AG08395 (cell line): Measurements from ENCODE around the gene CNNM4.

Source experiments
- DNase-seq: peaks from one replicate; pipeline ENCODE4 v3.0.0; 2012; ENCODE audit warnings: mixed read lengths, low spot score

The CNNM4 gene

GRCh38 chr2:96760036-96760985 lies at the start of gene CNNM4:
TSS of gene CNNM4 (plus strand) at chr2:96760902. CDS start at chr2:96761000, 98 bp downstream.
- DNase-seq = peak; percentile 96

GRCh38 chr2:96710985-96711384 lies 49.7 kb upstream of the CNNM4 start:
- no peak for DNase-seq

- no peak for DNase-seq
Measured at GRCh38 chr2:96715658-96716057, 45.0 kb upstream of the CNNM4 start.

GRCh38 chr2:96716388-96716787 lies 44.3 kb upstream of the CNNM4 start:
- no peak for DNase-seq

GRCh38 chr2:96726131-96726530 lies 34.6 kb upstream of the CNNM4 start:
- no peak for DNase-seq

- DNase-seq = no peak
Measured at GRCh38 chr2:96727431-96727830, 33.3 kb upstream of the CNNM4 start.

GRCh38 chr2:96729748-96730147 lies 31.0 kb upstream of the CNNM4 start:
- no peak for DNase-seq

GRCh38 chr2:96730212-96730611 lies 30.5 kb upstream of the CNNM4 start:
- DNase-seq = no peak

- DNase-seq = no peak
Measured at GRCh38 chr2:96733931-96734330, 26.8 kb upstream of the CNNM4 start.

- DNase-seq = no peak
Measured at GRCh38 chr2:96734880-96735583, 25.7 kb upstream of the CNNM4 start.

- no peak for DNase-seq
Measured at GRCh38 chr2:96737251-96737650, 23.5 kb upstream of the CNNM4 start.

GRCh38 chr2:96737831-96738230 lies 22.9 kb upstream of the CNNM4 start:
- no peak for DNase-seq

GRCh38 chr2:96739076-96739632 lies 21.5 kb upstream of the CNNM4 start:
- DNase-seq = no peak

GRCh38 chr2:96739633-96740428 lies 20.9 kb upstream of the CNNM4 start, which contains the start of gene LMAN2L:
TSS of gene LMAN2L (minus strand) at chr2:96740064. CDS start at chr2:96740040, 24 bp downstream.
- DNase-seq = peak; percentile 98

- DNase-seq = no peak
Measured at GRCh38 chr2:96747061-96747617, 13.6 kb upstream of the CNNM4 start.

- DNase-seq = no peak
Measured at GRCh38 chr2:96751800-96752199, 8.9 kb upstream of the CNNM4 start.

GRCh38 chr2:96753661-96754282 lies 6.9 kb upstream of the CNNM4 start:
- no peak for DNase-seq

- DNase-seq = no peak
Measured at GRCh38 chr2:96754317-96754716, 6.4 kb upstream of the CNNM4 start.

GRCh38 chr2:96756788-96757476 lies 3.8 kb upstream of the CNNM4 start:
- no peak for DNase-seq

- DNase-seq = no peak
Measured at GRCh38 chr2:96757477-96757860, 3.2 kb upstream of the CNNM4 start.

- no peak for DNase-seq
Measured at GRCh38 chr2:96758987-96759386, 1.7 kb upstream of the CNNM4 start.
